DMS53 (cell line): ENCODE results near the gene KCTD1.
A peak's percentile ranks its signal among the peaks of the same experiment; 100 is the strongest.

Source experiments
- DNase-seq: peaks from one replicate; lab custom pipeline; 2025; lab: John Stamatoyannopoulos, UW

Gene KCTD1

DNA sequence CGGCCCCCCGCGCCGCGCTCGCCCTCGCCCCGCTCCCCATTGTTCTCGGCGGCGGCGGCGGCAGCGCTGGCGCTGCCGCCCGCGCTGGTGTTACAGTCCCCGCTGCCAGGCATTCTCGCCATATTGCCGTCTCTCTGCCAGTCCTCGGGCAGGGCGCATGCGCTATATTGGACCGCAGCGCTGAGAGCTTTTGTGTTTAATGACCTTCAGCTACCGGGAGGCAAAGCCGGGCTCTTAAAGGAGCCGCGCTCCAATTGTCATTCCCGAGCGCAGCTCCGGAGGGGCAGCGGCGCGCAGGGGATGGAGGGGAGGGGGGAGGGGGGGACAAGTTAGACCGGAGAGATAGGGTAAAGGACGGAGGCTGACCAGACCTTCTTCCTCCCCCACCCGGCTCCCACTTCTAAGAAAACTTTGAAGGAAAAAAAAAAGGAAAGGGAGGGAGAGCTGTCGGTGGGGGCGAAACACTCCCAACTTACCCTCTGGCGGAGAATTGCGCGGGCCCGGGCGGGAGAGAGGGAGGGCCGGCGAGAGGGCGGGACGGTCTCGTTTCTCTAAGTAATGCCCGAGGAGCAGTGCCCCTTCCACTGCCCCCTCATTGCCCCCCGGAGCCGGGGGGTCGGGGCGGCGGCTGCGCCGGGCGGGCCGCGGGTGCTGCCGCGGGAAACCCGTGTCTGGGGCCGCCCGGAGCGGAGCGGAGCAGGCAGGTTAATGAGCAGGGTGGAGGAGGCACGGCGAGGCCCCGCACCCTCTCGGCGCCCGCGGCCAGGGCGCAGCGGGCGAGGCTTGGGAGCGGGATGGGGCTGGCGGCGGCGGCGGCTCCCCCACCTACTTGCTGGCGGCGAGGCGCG is at the start of gene KCTD1:
Gene KCTD1, minus strand, starts transcription at position 139 of the 848 bp plus-strand sequence. Its CDS starts 17 bp downstream, at position 122.
- peak; percentile 86 for DNase-seq

DNA sequence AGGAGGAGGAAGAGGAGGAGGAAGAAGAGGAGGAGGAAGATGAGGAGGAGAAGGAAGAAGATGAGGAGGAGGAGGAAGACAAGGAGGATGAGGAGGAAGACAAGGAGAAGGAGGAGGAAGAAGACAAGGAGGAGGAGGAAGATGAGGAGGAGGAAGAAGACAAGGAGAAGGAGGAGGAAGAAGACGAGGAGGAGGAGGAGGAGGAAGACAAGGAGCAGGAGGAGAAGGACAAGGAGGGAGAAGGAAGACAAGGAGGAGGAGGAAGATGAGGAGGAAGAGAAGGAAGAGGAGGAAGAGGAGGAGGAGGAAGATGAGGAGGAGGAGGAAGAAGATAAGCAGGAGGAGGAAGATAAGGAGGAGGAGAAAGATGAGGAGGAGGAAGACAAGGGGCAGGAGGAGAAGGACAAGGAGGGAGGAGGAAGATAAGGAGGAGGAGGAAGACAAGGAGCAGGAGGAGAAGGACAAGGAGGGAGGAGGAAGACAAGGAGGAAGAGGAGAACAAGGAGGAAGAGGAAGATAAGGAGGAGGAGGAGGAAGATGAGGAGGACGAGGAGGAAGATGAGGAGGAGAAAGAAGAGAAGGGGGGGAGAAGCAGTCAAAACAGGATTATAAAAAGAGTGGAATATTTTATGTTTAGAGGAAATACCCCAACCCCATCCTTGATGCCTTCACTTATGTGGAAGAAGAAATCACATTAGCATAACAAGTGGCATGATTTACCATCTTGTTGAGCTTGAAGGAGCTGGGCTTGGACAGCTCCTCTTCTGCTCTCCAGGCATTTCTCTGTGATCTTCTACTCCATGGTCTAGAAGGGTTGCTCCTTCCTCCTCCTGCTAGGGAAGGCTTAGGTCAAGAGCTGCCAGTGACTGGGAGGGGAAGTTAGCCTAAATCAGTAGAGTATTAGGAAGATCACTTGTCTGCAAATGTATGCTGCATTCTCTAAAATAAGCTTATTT is 45.3 kb upstream of the KCTD1 start:
- no peak for DNase-seq

DNA sequence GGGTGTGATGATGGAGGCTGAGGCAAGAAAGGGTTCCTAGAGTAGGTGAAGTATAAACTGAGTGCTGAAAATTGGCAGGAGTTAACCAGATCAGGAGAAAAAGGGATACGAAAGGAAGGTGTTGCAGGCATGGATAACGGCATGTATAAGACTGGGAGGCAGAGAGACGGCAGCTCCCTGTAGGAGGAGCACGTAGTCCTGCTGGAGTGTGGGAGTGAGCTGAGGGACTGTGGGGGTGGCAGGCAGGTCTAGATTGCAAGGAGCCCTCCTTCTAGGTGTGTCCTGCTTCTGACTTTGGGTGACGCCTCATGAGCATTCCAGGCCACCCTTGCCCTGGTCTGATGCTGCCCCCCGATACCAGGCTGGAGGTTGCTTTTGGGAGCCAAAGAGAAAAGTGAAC is 36.4 kb upstream of the KCTD1 start:
- no peak for DNase-seq

DNA sequence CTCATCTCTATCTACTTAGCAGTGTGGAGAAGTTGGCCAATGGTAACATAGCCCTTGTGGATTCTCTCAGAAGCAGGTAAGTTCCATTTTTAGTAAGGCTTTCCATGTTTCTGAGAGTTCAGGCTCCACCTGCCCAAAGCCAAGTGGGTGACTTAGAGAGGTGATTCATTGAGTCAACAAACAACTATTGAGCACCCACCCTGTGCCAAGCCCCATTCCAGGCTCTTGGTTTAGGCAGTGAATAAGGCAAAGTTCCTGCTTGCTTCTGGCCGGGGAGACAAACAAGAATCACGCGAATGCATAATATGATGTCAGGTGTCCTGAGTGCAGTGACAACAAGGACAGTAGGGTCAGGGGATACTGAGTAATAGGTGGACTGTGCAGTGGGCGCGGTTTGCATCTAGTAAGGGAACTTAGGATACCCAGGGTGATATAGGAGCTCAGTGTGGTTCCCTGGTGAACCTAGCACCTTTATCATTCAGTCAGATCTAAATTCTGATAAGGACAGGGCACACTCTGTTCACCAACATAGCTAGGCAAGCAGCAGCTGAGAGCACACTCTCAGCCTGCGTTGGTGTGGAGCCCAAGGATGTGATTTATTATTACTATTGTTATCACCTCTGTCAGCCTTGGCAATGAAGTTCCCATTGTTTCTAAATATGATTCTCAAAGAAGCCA is 31.7 kb upstream of the KCTD1 start:
- DNase-seq = peak; percentile 92

DNA sequence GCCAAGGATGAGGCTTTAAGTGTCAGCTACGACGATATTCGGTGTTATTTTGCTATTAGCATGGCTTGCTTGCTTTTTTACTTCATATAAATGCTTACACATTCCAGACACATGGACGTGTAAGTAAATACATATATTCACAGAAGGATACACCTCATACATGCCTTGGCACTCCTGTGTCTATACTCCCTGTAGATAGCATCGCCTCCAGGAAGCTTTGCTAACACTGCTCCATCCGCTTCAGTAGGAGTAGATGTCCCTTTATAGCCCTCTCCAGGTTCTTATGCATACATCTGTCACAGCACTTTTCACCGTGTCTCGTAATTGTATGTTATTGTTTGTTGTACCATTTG is 27.5 kb upstream of the KCTD1 start:
- peak; percentile 81 for DNase-seq

DNA sequence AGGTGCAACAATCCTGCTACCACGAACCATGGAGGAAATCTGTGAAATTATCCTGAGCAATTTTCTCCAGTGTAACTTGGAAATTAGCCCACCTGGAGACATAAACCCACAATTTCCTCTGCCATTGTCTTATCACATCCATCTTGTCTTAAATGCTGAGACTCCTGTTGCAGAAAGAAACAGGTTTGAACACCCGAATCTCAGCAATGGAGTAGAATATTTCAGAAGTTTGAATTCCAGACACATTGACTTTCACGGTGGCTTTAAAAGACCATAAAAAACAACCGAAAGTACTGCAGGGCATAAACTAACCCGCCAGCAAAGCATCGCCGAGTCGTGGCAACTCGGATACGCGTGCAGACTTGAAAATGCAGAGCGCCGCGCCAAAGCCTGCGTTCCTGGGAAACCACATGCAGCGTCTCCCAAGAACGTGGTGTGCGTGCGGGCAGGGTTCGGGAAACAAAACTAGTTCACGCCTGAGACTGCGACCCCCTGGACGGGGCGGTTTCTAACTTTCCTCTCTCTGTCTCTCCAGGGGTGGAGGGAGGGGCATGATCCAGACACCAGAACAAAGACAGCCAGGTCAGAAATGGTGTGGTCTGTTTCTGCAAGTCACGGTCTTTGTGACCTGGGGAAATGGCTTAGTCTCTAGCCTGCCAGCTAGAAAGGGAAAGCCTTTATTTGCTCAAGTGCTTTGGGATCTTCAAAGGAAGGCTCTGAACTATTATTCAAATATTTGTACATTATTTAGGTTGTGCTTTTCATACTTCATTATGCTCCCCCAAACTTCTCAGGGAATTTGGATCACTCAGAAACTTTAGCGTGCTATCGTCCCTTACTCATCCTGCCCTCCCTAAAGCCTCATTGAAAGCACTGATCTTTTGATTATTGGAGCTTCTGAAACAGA is 26.9 kb upstream of the KCTD1 start:
- DNase-seq = peak; percentile 83

DNA sequence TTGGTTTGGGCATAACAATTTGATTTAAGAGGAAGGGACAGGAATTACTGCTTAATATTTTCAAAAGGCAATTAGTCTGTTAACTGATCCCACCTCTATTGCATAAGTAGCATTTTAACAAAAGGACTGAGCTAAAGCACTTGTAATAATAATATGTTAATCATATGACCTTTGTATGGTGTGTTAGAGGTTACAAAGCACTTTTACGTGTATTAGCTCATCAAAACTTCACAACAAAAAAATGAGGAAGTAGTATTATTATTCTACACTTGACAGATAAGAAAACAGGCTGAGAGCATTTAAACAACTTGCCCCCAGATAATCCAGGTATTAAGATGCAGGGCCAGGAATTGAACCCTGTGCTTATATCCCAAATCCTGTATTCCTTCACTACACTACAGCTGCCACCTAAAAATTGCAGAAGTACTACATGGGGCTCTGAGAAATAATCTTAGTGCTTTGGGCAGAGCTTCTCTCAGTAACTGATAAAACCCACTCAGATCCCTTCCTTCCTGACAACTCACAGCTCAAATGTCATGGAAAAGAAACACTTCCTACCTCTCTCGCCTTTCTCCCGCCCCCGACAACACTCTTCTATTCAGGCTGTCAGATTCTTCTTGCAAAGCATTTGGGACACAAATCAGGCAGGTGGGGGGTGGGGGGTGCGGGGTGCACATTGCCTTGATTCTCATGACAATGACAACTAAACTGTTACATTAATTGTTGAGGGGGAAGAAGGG is 20.7 kb upstream of the KCTD1 start:
- peak; percentile 2 for DNase-seq

DNA sequence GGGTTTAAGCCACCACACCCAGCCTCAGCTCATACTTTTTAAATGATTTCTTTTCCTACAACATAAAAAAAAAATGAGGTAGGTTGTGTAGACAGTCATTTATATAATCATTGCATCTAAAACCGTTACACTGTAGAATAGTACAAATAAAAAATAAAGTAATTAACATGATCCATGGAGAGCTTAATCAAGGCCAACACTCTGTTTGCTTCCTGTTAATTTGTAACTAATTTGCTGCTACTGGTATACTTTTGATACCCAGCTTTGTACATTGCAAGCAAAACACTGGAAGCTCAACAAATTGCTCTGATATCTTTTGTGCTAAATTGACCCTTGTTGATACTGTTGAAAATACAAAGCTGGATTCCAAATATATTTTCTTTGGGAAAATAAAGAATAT is 20.2 kb upstream of the KCTD1 start:
- DNase-seq = no peak

DNA sequence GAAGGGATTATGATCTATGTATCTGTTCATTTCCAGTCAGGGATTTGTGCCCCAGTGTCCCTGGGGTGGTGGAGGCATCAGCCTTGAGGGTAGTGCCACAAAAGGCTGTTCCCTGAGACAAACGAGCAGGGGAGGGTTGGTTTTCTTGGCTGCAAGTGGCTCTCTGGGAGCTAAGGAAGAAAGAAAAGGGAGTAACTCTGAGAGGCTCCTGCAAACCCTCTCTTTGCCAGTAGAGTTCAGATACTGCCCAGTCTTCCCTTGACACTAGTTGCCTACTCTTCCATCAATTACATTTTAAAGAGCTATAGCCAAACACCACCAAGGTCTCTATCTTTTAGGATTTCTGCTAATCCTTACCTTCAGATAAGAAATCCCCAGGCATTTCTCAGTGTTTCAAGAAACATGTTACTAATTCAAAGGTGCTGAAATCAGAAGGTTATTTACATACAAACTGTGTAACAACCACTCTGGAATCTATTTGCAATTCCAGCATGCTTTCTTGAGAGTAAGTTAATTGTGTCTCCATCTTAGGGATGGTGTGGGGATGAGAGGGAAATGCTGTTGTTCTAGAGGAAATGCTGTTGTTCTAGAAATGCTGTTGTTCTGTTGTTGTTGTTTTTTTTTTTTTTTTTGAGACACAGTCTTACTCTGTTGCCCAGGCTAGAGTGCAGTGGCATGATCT is 18.7 kb upstream of the KCTD1 start:
- DNase-seq = no peak

DNA sequence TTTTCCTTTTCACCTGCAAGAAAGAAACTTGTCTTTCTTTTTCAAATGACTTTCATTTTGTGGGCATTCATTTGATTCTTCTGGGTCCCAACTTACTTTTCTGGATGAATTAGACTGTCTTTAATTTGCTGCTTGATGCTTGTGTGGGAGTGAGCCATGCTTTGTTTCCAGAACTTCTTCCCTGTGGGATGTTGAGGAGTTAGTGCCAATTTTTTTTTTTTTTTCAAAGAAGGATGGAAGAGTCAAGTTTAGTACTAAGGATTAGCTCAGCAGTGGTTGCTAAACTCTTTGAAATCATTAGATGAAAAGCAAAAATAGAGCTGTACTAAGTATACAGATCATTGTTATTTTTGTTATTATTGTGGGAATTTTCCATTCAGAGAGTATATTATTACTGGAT is 17.2 kb upstream of the KCTD1 start:
- DNase-seq = no peak

DNA sequence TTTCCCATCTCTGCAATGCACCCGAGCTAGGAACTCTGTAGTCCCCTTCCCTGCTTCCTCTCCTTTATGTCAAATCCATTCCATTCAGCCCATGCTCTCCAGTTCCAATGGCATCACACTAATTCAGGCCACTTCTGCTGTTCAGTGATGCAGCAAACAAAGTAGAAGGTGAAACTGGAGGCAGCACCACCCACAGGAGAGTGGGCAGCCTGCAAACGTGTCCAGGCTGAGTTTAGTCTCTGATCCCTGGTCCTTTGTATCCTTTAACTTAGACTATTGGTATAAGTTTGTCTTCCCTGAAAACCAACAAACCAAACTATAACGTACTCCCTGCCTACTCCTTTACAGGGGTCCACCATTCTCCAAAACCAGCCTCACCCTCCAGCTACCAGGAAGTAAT is 14.7 kb upstream of the KCTD1 start:
- no peak for DNase-seq

DNA sequence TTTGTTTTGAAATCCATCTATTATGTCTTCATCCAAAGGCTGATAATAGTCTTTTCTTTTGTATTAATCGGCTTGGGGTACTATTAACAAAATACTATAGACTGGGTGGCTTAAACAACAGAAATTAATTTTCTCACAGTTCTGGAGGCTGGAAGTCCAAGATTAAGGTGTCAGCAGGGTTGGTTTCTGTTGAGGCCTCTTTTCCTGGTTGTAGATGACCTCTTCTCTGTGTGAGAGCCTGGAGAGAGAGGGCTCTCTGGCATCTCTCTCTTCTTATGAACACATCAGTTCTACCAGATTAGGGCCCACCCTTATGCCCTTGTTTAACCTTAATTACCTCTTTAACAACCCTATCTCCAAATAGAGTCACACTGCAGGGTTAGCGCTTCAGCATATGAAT is 14.2 kb upstream of the KCTD1 start:
- DNase-seq = no peak

DNA sequence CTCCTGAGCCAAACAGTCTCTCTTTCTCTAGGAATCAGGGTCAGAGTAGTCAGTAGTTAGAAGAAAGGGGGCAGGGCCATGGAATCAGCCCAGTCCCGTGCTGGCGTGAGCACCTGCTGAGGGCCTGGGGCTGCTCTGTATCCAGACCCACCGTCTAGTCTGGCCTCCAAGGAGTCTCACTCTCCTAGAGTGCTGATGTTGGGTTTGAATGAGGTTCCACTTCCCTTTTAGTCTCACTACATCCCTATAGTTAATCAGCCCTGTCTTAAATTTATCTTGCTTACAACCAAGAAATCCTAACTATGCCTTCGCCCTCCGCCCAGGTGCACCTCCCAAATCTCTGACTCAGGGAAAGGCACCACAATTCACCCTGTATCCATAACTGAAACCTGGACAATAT is 13.4 kb upstream of the KCTD1 start:
- DNase-seq = no peak

DNA sequence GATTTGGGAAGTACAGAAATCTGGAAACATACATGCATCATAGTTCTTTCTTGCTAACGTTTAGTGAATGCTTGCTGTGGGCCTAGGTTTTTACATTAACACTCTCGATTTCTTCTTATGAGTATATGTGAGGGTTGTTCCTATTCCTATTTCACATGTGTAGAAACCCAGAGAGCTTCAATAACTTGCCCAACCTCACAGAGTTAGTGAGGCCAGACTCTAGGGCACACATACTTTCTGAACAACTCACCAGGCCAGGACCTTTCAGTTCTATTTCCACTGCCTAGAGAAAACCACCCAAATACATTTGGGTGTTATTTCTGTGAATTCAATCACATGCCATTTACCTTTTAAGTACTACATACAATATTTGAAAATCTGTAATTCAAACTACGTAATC is 8.2 kb upstream of the KCTD1 start:
- no peak for DNase-seq

DNA sequence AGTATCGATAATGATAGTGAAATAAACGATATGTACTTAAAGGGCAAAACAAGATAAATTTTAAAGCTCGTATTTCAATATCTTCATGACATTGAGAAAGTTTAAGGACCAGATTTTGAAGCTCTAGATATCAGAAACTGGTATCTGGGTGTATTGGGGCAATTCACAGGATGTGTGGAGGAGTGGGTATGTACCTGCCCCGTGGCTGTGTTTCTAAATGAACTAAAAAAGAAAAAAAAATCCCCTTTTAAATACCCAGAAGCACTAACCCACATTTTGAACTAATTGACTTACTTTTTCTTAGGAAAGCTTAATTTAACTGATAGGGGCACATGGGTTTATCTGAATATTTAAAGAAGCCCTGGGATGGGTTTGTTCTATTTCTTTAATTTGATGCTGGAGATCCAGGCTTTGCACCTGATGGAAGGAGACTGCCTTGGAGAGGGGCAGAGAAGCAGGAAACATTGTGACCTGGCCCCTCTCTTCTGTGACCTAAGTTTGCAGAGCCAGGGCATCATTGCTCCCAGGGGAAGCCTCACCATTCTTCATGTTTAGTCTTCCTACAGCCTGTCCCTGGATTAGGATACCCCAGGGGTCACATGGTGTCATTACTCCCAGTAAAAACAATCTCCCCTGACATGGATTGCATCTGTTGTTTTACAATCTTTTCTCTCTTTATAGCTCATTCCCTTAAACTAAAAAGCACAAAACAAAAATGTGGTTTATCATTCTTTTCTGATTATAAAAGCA is 7.6 kb upstream of the KCTD1 start:
- DNase-seq = no peak

DNA sequence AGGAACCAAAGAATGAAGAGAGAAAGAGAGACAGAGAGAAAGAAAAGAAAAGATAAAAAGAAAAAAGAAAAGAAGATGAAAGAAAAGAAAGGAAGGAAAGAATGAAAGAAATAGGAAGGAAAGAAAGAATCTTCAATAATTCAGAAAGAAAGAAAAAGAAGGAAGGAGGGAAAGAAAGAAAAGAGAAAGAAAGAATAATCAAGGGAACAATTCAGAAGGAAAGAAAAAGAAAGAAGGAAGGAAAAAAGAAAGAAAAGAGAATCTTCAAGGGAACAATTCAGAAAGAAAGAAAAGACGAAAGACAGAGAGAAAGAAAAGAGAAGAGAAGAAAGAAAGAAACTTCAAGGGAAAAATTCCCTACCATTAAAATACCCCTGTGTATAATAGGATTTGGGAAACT is 5.6 kb upstream of the KCTD1 start:
- no peak for DNase-seq

DNA sequence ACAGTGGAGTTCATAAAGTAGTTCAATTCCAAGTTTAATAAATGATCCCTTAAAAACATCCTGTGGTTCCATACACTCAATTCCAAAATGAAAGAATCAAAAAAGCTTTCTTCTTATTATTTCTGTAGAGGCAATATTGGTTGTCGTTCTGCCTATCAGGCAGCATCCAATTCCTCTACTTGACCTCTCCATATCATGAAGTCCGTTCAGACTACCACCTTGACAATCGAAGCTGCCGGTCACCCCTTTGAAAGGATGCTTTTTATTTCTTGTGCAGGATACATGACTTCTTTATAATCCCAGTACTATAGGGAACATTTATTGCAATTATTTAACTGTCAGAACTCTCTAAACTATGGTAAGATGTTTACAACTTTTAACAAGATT is 3.3 kb upstream of the KCTD1 start:
- no peak for DNase-seq

DNA sequence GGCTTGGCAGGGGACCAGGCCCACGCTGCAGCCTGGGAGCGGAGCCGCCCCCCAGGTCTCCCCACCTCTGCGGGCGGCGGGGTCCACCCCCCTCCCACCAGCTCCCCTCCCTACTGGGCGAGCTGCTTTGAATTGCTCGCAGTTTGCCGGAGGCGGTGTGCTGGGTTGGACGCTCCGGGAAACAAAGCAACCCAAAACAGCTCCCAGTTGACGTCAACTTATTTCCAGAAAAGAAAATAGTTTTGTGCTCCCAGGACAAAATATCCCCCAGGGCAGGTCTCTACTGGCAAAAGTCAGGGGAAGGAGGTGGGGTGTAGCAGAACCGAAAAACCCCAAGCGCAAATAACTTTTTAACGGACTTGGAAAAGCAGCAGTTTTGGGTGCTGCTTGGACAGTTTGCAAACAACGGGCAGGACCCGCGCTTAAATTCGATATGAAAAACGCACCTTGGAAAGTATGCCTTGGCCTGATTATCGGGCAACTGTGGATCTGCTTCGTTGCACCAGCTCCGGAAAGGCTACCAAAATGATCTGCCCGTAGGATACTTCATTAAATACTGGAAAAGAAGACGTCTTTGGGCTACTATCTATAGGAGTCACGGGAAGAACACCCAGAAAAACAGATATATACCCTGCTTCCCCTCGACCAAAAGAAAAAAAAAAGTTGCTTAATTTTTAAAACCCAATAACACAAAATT is 2.8 kb upstream of the KCTD1 start:
- no peak for DNase-seq
